Suprapubic skin (tissue), 4 donors: ENCODE data around the gene SLC26A4.

Experiments
- EP300 ChIP-seq: sonication (generic); formaldehyde crosslinking; IDR thresholded peaks from one replicate; pipeline ENCODE4 v1.6.1; 2017; ENCODE audit warnings: antibody characterized with exemption
- POLR2AphosphoS5 ChIP-seq, 3 donors: sonication (generic); formaldehyde crosslinking; IDR thresholded peaks; one replicate each; pipeline ENCODE4 v1.6.1; 2017; ENCODE audit warnings: antibody characterized with exemption in 3 of 3

GRCh38 chr7:107744345-107744750, 83.7 kb downstream of the SLC26A4 start:
- TF ChIP-seq POLR2AphosphoS5 (IDR thresholded peaks at IDR 0.05) = no peak
- TF ChIP-seq EP300 = no peak
